ENCODE results near the gene KATNB1.

DNA sequence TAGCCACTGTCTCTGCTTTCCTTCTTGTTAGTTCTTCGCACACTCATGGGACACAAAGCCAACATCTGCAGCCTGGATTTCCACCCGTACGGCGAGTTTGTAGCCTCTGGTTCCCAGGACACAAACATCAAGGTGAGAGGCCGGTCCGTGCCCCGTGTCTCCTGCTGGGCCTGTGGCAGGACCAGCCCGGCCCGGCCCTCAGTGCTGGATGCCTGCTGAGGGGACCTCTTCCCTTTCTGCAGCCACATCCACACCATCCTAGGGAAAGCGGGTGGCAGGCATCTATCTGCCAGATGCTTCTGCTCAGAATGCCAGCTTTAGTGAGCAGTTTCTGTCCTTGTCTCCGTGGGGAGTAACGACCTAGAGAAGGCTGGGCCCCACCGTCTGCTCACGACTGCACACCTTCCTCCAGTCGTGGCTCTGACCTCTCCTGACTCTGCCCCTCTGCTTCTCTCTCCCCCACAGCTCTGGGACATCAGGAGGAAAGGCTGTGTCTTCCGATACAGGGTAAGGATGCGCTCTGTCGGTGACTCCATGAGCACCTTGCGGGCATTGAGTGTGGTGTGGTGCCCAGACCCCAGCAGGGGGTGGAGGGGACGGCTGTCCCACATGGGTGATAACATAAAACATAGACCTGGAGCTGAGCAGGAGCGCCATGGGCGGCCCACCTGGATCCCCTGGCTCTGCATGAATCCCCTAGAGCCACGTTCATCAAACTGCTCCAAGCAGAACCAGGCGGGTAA, 15.4 kb downstream of the KATNB1 start:
- TF ChIP-seq TAF1 (IDR thresholded peaks at IDR 0.05; ENCODE audit: low read depth, low read length) (no peak), POLR2AphosphoS5 (IDR thresholded peaks at IDR 0.05; ENCODE audit: low read depth, low read length) (no peak), POLR2A (IDR thresholded peaks at IDR 0.05; ENCODE audit: low read depth, low read length) (no peak)

Data from GM12891 (cell line).